GM18873 (cell line): ENCODE results near the gene HSPBAP1.
"Not testable (repeated sequence)": the region's sequence is repeated elsewhere in the genome, so short reads cannot be mapped to it uniquely, and the experiment has no call there.

Experiments used
- ATAC-seq: cut with Tn5 transposase; IDR thresholded peaks from one replicate; pipeline ENCODE4 v1.9.1; 2021; ENCODE audit warnings: mild to moderate bottlenecking, moderate library complexity, moderate number of reproducible peaks; ENCODE audit not compliant: unreplicated experiment, low FRiP score

HSPBAP1 gene

GRCh38 chr3:122743581-122744120 is 50.0 kb downstream of the HSPBAP1 start:
- no peak for ATAC-seq

DNA sequence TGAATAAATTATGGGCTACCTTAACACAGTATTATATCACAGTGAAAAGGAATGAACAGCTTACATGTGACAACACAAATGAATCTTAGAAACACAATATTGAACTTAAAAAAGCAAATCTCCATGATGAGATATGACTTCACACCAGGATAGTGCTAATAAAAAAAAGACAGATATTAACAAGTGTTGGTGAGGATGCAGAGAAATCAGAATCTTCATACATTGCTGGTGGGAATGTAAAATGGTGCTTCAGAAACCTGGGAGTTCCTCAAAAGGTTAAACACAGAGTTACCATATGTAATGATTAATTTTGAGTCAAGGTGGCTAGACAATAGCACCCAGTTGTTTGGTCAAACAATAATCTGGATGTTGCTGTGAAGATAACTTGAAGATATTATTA is 51.4 kb downstream of the HSPBAP1 start:
- no peak for ATAC-seq

GRCh38 chr3:122739172-122739571 is 54.5 kb downstream of the HSPBAP1 start:
- ATAC-seq = no peak

GRCh38 chr3:122732682-122733525 is 60.7 kb downstream of the HSPBAP1 start:
- not testable (repeated sequence) for ATAC-seq

- ATAC-seq = no peak
Measured at GRCh38 chr3:122730240-122730639, 63.4 kb downstream of the HSPBAP1 start.

DNA sequence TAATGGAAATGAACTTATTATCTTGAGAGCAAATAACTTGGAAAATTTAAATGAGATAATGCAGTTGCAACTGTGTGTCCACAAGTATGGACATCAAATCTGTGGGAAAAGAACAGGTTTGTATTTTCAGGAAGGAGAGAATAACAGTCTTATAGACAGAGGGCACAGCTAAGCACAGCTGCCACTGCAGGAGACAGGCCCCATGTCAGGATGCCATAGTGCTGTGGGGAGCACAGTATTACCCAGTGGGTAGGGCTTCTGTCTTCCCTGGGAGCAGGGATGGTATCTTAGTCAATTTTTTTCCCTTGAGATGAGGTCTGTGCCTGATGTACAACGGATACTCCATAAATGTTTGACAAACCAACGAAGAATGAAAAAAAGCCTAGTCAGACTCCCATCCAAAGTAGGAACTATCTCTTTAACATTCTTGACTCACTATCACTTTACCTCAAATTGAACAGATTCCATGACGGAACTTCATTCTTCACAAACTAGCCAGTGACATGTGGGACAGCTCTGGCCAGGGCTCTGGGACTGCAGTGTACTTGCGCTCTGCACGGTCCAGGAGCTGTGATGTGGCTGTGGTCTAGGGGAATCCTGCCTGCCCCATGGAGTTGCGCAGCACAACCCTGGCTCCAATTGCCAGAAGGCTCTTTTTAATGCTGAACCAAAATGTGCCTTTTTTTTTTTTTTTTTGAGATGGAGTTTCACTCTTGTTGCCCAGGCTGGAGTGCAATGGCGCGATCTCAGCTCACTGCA is 64.7 kb downstream of the HSPBAP1 start:
- no peak for ATAC-seq

- no peak for ATAC-seq
Measured at GRCh38 chr3:122728186-122728585, 65.4 kb downstream of the HSPBAP1 start.

DNA sequence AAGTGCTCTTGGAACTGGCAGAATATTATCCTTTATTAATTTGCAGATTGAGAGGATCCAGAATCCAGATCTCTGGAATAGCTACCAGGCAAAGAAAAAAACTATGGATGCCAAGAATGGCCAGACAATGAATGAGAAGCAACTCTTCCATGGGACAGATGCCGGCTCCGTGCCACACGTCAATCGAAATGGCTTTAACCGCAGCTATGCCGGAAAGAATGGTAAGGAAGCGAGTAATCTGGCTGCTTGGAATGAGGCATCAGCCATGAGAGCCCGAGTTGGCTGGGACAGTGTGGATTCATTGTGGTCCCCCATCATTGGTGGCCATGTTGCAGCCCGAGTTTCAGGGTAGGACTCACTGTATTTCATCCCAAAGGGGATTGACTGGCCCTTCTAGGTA is 65.9 kb downstream of the HSPBAP1 start:
- ATAC-seq = no peak

- no peak for ATAC-seq
Measured at GRCh38 chr3:122727294-122727693, 66.3 kb downstream of the HSPBAP1 start.

DNA sequence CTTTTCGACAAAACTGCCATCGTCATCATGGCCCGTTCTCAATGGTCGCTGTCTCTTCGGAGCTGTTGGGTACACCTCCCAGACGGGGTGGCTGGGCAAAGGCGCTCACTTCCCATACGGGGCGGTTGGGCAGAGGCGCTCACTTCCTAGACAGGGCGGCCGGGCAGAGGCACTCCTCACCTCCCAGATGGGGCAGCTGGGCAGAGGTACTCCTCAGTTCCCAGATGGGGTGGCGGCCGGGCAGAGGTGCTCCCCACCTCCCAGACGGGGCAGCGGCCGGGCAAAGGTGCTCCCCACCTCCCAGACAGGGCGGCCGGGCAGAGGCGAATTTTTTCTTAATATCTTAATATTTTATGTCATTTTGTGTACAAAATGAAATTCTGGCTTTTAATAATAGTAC is 68.5 kb downstream of the HSPBAP1 start:
- ATAC-seq = no peak

DNA sequence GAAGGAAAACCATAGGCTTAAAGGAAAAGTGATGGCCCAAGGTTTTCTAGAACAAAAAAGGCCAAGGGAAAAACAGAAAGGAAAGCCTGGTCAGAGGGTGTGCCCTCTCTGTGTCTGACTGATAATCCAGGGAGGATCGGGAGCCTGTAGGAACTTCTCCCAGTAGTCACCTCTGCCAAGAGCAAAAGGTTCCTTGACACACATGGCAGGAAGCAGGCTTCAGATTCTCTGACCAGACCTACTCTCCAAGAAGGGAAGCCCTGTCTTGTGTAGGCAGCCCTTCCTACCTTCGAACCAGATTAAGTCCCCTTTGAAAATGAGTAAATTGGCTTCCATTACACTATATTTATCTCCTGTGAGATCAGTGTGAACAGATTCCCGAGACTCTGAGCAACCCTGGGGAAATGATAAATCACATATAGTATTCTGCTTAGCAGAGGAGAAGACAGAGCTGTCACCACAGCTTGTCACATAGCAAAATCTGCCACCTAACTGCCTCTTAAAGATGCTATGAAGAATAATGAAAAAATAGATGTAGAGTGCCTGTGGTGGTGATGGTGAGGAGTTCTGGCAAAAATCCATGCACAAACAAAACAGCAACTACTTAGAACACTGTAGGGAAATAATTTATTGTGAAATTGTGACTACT is 74.2 kb downstream of the HSPBAP1 start:
- ATAC-seq = no peak

- no peak for ATAC-seq
Measured at GRCh38 chr3:122716667-122717066, 77.0 kb downstream of the HSPBAP1 start.

- no peak for ATAC-seq
Measured at GRCh38 chr3:122714273-122714672, 79.4 kb downstream of the HSPBAP1 start.

- not testable (repeated sequence) for ATAC-seq
Measured at GRCh38 chr3:122710616-122711251, 82.9 kb downstream of the HSPBAP1 start.

DNA sequence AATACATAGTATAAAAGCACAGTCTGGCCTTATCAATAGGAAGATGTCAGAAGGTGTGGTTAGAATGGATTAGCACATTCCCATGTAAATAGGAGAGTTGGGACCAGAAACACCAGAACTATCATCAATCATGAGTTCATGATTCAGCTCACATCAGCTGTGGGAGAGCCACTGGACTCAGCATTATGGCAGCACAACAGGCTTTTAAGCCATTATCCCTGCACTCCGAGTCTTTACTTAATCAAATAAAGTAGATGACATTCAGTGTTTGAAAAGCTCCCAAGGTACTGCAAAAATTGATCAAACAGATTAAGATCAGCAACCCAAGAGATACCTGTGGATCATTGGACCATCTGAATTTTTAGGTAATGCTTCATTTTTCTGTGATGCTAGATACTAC is 88.3 kb downstream of the HSPBAP1 start:
- no peak for ATAC-seq

- no peak for ATAC-seq
Measured at GRCh38 chr3:122700193-122700592, 93.4 kb downstream of the HSPBAP1 start.

GRCh38 chr3:122697952-122698620 is 95.5 kb downstream of the HSPBAP1 start:
- peak; percentile 79 for ATAC-seq

GRCh38 chr3:122695927-122696561 is 97.6 kb downstream of the HSPBAP1 start:
- ATAC-seq = no peak

DNA sequence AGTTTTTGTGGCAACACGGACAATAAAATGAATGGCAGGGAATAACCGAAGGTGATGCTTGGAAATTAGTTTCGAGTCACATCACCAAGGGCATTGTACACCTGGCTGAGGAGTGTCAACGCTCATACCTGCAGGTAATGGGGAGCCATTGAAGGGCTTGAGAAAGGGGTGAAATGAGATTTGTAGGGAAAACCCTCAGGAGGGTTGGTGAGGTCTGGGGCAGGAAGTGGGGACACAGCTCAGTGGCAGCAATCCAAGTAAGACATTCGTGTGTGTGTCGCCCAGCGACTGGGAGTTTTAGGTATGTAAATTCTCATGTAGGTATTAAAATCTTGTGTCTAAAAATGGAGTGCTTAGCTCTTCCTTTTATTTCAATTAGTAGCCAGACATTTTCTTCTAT is 98.7 kb downstream of the HSPBAP1 start:
- no peak for ATAC-seq
